ENCODE data around the gene ERGIC1.

The ERGIC1 gene

DNA sequence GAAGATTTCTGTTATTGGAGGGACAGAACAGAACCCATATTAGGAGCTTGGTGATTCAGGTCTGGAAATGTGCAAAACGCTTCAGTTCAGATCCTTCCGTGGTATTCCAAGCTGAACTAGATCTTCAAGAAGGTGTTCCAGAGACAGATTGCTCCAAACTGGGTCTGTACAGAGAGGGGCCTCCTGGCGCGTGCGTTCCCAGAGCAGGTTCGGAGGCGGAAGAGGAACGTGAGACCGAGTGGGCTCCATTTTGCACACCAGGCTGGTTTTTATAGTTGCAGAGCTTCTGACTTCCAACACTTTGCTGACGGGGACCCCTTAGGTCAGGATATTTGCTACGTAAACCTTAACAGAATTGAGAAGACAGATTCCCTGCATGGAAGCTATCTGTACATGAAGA is 108.5 kb downstream of the ERGIC1 start:
- no peak for DNase-seq (ENCODE audit: low read depth in 1 of 2, low spot score in 1 of 2)

DNA sequence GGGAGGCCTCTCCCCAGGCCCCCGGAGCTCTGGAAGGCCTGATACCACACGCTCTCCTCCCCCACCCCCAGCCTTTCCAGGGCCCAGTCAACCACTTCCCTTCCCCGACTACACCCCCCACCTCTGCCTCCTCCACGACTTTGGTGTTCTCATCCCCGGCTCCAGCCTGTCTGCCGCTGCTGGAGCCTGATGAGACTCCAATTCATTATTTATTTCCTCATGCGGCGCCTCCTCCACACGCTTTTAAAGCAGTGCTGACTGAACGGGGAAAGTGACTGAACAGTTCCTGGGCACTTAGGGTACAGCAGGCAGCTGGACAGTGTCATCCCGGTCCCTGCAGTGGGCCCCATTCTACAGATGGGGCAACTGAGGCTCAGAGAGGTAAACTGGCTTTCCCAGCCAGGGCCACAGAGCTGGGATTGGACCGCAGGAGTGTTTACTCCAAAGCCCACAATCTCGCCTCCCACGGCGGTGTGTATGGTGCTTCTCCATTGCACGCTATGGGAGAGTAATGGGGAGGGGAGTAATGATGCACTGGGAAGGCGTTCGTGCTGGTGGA is 109.3 kb downstream of the ERGIC1 start:
- no peak for DNase-seq (ENCODE audit: low read depth in 1 of 2, low spot score in 1 of 2)

DNA sequence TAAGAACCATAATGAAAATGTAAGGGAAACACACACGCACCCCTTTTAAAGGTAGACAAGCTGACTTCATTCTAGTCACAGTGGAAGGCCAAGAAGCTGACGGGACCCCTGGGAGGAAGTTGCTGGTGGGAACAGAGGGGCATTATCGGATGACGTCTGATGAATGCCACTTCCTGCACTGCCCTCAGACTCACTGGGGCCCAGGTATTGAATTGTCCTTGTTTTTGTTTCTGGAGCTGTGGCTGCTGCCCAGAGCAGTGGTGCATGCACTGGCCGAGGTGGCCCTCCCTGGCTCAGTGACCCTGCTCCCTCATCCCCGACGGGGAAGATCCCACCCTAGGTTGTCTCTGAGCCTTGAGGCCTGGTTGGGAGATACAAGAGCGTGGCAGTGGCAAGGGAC is 109.9 kb downstream of the ERGIC1 start:
- no peak for DNase-seq (ENCODE audit: low read depth in 1 of 2, low spot score in 1 of 2)

DNA sequence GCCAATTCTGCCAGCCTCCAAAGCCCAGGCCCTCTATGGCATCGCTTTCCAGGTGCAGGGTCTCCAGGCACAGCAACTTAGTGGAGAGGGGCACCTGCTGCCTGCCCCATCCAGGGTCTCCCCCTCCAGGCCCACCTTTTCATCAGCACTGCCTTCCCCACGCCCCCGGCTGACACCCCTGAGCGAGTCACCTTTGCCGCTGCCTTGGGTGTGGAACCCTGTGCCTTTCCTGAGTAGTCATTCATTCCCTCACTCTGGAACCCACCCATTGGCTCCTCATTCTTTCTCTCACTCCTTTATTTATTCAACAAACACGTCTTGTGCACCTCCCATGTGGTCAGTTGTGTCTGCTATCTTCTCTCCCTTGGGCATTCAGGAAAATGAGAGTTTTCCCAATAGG is 110.7 kb downstream of the ERGIC1 start:
- no peak for DNase-seq (ENCODE audit: low read depth in 1 of 2, low spot score in 1 of 2)

DNA sequence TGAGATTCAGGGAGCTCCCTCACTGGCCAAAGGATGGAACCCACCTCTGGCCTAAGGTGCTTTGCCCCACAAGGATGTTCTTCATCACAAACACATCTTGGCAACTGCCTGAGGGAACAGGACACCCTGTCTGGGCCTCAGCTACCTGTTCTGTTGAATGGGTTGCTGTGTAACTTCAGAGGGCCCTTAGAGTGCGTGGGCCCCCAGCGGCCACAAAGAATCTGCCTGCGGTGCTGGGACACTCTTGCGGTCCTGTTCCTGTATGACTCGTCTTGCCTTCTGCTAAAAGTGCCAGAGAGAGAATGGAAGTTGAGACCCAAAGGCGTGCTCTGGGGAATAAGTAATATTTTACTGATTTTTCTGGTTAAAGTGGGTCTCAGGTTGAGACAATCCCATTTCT is 111.1 kb downstream of the ERGIC1 start:
- no peak for DNase-seq (ENCODE audit: low read depth in 1 of 2, low spot score in 1 of 2)

DNA sequence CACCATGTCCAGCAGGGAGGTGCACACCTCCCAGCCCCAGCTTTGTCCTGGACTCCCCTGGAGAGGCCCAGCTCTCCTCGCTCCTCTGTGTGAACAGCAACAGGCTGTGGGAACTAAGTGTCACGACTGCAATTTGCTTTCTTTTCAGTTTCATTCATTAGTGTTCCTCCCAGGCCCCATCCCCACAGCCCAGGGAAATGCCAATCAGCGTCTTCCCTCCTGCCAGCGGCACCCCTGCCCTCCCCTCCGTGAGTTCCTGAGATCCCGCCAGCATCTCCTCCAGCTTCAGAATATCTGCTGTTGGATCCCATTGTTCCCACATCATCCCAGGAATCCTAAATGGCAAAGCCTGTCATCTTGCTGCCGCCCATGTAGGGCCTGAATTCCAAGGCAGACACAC is 112.1 kb downstream of the ERGIC1 start:
- no peak for DNase-seq (ENCODE audit: low read depth in 1 of 2, low spot score in 1 of 2)

DNA sequence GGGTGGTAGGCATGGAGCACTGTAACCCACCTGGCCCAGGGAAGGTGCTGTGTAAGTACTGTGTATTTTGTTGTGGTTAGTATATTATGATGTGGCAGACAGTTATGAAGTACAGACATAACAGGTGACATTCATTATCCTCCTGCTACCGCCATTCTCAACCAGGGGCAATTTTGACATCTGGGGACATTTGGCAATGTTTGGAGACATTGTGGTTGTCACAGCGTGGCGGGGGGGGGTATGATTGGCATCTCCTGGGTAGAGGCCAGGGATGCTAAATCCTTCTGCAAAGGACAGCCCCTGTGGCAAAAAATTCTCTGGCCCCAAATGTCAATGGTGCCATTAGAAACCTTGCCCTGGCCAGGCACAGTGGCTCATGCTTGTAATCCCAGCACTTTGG is 115.4 kb downstream of the ERGIC1 start:
- DNase-seq (ENCODE audit: low read depth in 1 of 2, low spot score in 1 of 2) = no peak

DNA sequence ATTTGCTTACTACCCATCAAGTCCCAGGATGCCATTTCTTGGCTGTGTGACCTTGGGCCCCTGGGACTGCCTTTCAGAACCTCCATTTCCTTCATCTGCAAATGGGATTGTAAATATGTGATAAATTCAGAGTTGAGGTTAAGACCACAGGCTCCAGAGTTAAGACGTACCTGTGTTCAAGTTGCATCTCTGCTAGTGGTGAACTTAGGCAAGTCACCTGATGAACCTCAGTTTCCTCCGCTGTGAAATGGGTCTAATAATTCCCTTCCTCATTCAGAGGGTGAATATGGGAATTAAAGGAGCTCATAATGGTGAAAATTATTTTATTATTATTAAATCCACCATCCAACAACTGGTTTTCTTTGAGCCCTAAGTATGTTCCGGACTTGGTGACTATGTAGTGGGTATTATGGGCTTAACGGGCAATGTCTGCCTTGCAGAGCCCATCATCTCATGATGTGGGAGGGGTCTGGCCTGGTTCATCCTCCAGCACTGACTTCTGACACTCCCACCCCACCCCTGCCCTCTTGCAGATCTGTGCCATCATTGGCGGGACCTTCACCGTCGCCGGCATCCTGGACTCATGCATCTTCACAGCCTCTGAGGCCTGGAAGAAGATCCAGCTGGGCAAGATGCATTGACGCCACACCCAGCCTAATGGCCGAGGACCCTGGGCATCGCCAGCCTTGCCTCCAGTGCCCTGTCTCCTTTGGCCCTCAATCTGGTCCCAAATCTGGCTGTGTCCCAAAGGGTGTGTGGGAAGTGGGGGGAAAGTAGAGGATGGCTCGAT is 116.3 kb downstream of the ERGIC1 start:
- no peak for DNase-seq (ENCODE audit: low read depth in 1 of 2, low spot score in 1 of 2)

GRCh38 chr5:172951371-172952033 is 117.5 kb downstream of the ERGIC1 start:
- no peak for DNase-seq (ENCODE audit: low read depth in 1 of 2, low spot score in 1 of 2)

DNA sequence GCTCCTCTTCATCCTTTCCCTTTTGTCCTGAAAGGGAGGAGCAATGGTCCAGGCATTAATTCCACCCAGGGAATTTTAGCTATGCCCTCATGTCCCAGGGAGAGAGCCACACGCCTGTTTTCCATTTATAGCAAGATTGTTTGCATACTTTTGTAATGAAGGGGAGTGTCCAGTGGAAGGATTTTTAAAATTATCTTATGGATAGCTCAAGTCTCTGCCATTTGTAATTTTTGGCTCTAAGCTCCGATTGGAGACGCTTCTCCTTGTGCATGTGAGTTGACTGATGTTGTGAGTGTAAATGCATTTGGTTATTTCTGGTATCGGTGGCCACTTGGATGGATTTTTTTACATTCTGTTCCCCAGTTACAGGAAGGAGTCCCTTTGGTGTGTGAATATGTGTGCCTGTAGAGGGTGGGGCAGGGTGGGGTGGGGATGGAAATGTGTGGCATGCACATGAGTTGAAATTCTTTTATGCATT is 118.0 kb downstream of the ERGIC1 start:
- DNase-seq (ENCODE audit: low read depth in 1 of 2, low spot score in 1 of 2) = no peak

DNA sequence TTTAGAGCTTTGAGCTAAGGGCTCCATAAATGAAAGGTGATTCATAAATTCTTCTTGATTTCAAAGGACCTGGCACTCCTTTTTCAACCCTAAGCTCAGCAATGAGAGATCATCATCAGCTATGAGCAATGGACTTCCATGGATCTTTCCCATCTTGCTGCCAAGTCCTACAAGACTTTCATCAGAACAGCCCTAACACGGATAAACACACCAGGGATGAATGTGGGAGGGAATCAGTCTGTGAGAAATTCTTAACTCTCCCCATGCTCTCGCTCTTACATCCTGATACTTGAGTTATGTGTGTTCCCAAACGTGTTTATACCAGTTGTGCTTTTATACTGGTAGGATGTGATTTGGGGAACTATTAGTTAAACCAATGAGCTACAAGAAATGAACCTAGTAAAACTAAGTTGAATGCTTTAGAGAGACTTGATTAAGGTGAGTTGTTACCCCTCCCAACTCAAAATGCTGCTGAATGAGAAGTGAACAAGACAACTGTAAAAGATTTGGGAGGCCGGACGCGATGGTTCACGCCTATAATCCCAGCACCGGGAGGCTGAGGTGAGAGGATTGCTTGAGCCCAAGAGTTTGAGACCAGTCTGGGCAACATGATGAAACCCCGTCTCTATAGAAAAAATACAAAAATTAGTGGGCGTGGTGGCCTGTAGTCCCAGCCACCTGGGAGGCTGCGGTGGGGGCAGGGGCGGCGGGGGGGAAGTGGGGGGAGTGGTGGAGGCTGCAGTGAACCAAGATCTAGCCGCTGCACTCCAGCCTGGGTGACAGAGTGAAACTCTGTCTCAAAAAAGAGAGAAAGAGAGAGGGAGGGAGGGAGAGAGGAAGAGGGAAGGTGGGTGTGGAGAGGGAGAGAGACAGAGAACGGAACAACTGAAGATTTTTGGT is 120.0 kb downstream of the ERGIC1 start:
- no peak for DNase-seq (ENCODE audit: low read depth in 1 of 2, low spot score in 1 of 2)

DNA sequence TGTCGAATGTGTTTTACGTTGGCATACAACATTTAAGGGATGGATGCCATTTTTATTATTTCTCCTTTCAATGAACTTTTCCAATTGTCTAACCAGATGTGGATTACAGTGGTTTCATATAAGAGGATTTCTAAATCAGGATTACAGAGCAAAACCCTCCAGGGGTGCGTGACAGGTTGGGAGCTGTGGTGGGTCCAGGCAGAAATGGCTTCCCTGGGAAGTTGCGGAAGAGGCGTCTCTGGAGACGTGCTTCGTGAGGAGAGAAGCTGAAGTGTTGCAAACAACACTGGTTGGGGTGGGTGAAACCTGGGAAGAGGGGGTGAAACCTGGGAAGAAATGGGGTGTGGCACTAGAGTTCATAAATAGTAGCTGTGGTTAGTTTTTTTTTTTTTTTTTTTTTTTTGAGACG is 120.7 kb downstream of the ERGIC1 start:
- no peak for DNase-seq (ENCODE audit: low read depth in 1 of 2, low spot score in 1 of 2)

DNA sequence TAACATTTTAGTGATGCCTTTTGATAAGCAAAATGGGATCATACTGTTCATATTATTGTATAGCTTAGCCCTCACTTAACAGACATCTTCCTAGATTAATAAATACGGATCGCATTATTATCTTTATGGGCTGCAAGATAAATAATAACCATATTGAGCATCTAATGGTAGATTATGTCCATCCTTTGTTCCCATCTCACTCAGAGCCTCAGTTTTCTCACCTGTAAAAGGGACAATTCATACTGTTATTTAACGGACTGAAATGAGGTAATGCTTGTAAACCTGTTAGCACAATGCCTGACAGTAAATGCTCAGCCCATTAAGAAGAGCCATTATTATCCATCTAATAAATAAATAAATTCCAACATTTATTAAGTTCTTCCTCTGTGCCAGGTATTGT is 122.2 kb downstream of the ERGIC1 start:
- no peak for DNase-seq (ENCODE audit: low read depth in 1 of 2, low spot score in 1 of 2)

DNA sequence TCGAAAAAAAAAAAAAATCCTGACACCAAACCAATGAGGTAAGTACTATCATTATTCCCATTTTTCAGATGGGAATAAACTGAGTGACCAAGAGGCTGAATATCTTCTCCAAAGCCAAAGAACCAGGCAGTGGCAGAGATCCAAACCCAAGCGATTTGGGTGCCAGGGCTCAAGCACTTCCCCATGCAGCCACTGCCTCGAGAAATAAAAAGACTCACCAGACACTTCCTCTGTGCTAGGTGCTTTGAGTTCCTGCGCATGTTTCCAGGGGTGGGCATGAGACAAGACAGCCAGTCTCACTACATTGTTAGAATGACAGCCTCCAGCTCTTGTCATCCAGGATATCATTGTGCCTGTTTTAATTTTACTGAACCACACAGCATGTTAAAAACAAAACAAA is 122.9 kb downstream of the ERGIC1 start:
- no peak for DNase-seq (ENCODE audit: low read depth in 1 of 2, low spot score in 1 of 2)

DNA sequence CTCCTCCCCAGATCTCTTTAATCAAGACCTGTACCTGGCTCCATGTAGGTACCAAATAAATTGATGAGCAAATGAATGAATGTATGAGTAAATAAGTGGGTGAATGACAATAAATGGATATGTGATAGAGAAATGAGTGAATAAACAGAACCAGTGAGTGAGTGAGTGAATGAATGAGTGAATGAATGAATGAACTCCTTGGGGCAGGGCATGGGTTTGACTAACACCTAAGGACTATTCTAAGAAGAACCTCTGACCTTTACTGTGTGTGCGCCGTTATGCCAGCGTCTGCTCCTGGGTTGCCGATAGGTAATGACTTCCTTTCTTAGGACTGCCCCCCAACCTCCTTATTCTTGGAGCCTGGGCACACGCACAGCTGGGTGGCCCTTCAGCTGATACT is 123.4 kb downstream of the ERGIC1 start:
- DNase-seq (ENCODE audit: low read depth in 1 of 2, low spot score in 1 of 2) = no peak

GRCh38 chr5:172958331-172959046 is 124.4 kb downstream of the ERGIC1 start:
- DNase-seq (ENCODE audit: low read depth in 1 of 2, low spot score in 1 of 2) = peak; percentile 27 to 56

- DNase-seq (ENCODE audit: low read depth in 1 of 2, low spot score in 1 of 2) = no peak
Measured at GRCh38 chr5:172959824-172960799, 126.1 kb downstream of the ERGIC1 start.

- no peak for DNase-seq (ENCODE audit: low read depth in 1 of 2, low spot score in 1 of 2)
Measured at GRCh38 chr5:172969921-172970320, 135.9 kb downstream of the ERGIC1 start.

DNA sequence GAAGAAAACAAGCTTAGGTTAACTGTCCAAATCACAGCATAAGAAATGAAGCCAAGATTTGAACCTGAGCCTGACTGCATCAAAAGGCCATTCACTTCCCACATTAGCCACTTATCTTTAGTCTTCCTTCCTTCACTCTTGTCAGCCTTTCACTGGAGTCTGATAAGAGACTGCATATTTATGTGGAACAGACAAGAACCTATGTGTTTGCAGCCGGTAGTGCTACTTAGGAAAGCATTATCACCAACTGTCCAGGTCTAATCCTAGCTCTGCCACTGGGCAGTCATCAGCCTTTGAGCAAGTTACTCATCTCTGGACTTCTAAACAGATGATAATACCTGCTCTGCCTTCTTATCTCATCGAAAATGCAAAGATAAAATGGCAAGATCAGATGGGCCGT is 137.4 kb downstream of the ERGIC1 start:
- DNase-seq (ENCODE audit: low read depth in 1 of 2, low spot score in 1 of 2) = no peak

DNA sequence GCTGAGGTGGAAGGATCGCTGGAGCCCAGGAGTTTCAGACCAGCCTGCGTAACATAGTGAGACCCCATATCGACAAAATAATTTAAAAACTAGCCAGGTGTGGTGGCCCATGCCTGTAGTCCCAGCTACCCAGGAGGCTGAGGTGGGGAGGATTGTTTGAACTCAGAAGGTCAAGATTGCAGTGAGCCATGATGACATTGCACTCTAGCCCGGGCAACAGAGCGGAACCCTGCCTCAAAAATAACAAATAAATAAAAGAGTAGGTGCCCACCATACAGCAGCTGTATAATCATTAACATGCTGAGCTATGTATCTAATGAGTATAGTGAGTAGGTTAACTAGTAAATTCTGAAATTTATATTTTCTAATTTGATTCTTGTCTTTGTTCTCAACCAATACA is 138.5 kb downstream of the ERGIC1 start:
- DNase-seq (ENCODE audit: low read depth in 1 of 2, low spot score in 1 of 2) = no peak
